Aorta (tissue), 5 donors: ENCODE measurements around the gene CAPN5. TPM values are rescaled to one million over a fixed set of nuclear protein-coding genes. Genes with fewer than 3 reads are reported as not detected.

Source experiments
- ATAC-seq: fragments of 200-7000 bp; cut with Tn5 transposase; one replicate; pipeline ENCODE4 v1.9.1; 2022; ENCODE audit warnings: moderate library complexity; ENCODE audit not compliant: low FRiP score
- DNase-seq, 2 donors: peaks; one replicate each; pipeline ENCODE4 v3.0.0-alpha.2; 2020
- H3K27ac ChIP-seq, 2 donors: one replicate each; pipeline ENCODE4 v1.5.1; 2013; ENCODE audit warnings: low read length in 2 of 2, mild to moderate bottlenecking in 2 of 2, moderate library complexity in 2 of 2, control low read depth in 1 of 2, inconsistent platforms in 1 of 2, low read depth in 1 of 2
- H3K27me3 ChIP-seq, 2 donors: one replicate each; pipeline ENCODE4 v1.6.1; 2013; ENCODE audit warnings: control low read depth in 1 of 2, low read length in 1 of 2, mild to moderate bottlenecking in 1 of 2, moderate library complexity in 1 of 2; ENCODE audit not compliant: insufficient read depth in 2 of 2, control insufficient read depth in 1 of 2
- H3K36me3 ChIP-seq, 2 donors: one replicate each; pipeline ENCODE4 v1.6.1; 2013; ENCODE audit warnings: control low read depth in 1 of 2, low read length in 1 of 2, mild to moderate bottlenecking in 1 of 2; ENCODE audit not compliant: insufficient read depth in 2 of 2, control insufficient read depth in 1 of 2
- H3K4me1 ChIP-seq, 2 donors: one replicate each; pipeline ENCODE4 v1.6.1; 2013; ENCODE audit warnings: low read length in 2 of 2, control low read depth in 1 of 2, mild to moderate bottlenecking in 1 of 2, moderate library complexity in 1 of 2; ENCODE audit not compliant: insufficient read depth in 2 of 2, control insufficient read depth in 1 of 2
- H3K4me3 ChIP-seq, 2 donors: one replicate each; pipeline ENCODE4 v1.5.1; 2013; ENCODE audit warnings: low read length in 2 of 2, control low read depth in 1 of 2, mild to moderate bottlenecking in 1 of 2
- H3K9me3 ChIP-seq: one replicate; pipeline ENCODE4 v1.6.1; 2013; ENCODE audit warnings: mild to moderate bottlenecking, low read length; ENCODE audit not compliant: control insufficient read depth
- WGBS, 2 donors: extraction: QIAGEN DNeasy Blood & Tissue Kit; methylation state at CpG; one replicate each; pipeline ENCODE4 v1.1.7; 2013; 5-methylcytosine and 5-hydroxymethylcytosine counted together
- intact Hi-C, 2 donors: fragments of 100-400 bp; cut with DNase I; formaldehyde crosslinking; loops; one replicate each; pipeline versions ENCODE4 v1.14.2 to v1.15.0; 2022
- polyA plus RNA-seq, 2 donors: library from polyadenylated mRNA; stranded (reverse); fragments of 200-250 nt; gene quantifications; one replicate each; pipeline ENCODE4 v1.2.3, GENCODE V29; 2013
- total RNA-seq, 2 donors: library from RNA; stranded (reverse); fragmentation: NEBNext Ultra II Directional; extraction: Animal tissue kit (Norgen Biotek cat#: 25700); gene quantifications; one replicate each; pipeline ENCODE4 v1.2.1, GENCODE V29; 2021
- donor health status: healthy with polysubstance abuse.
- donor health status: Bipolar disorder and iron deficiency.
- donor health status: DM: no; HTN: no; CAD: no.
- donor health status: DM: no; HTN: no; CAD: no.
- donor health status: DM: yes; HTN: yes; CAD: no.

CAPN5 gene
- total and polyA plus RNA-seq, 4 donors = 6.9 to 22.4 (median 10.8) TPM

GRCh38 chr11:77118086-77118485 is 51.3 kb downstream of the CAPN5 start:
- H3K4me1 ChIP-seq = no peaks in the 10 kb centered on the region
- intact Hi-C loops = no loop called here
- no peak overlapping the region for H3K27ac ChIP-seq
- ATAC-seq (no peak), DNase-seq (peak in 1 of 2 donors; percentile 38)
- no peaks in the 10 kb centered on the region for H3K9me3 ChIP-seq
- no peak overlapping the region for H3K4me3 ChIP-seq
- H3K27me3 ChIP-seq = no peaks in the 10 kb centered on the region
- H3K36me3 ChIP-seq = peaks cover 0 to 3% of the 10 kb centered on the region in 2 donors
- WGBS, 2 donors = 93 to 95% methylated on average over 17 of the region's 17 CpGs

DNA sequence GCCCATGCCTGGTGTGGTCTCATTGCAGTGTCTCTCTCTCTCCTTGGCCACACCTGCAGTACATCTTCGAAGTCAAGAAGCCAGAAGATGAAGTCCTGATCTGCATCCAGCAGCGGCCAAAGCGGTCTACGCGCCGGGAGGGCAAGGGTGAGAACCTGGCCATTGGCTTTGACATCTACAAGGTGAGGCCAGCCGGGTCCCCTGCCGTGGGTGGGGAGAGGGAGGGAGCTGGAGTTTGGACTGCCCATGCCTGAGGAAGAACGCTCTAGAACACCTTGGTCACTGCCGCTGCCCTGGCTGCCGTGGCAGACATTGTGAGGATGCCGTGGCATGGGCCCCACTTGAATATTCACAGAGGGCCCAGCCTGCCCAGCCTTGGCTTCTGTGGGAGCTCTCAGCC is 52.2 kb downstream of the CAPN5 start:
- Histone ChIP-seq H3K27ac (no peak overlapping the region), H3K27me3 (no peaks in the 10 kb centered on the region), H3K36me3 (peaks cover 0 to 3% of the 10 kb centered on the region in 2 donors), H3K4me1 (no peaks in the 10 kb centered on the region), H3K9me3 (no peaks in the 10 kb centered on the region), H3K4me3 (no peak overlapping the region)
- ATAC-seq = no peak
- intact Hi-C loops = no loop called here
- DNase-seq = no peak
- 90% methylated on average over 12 of the region's 12 CpGs for WGBS, 2 donors

DNA sequence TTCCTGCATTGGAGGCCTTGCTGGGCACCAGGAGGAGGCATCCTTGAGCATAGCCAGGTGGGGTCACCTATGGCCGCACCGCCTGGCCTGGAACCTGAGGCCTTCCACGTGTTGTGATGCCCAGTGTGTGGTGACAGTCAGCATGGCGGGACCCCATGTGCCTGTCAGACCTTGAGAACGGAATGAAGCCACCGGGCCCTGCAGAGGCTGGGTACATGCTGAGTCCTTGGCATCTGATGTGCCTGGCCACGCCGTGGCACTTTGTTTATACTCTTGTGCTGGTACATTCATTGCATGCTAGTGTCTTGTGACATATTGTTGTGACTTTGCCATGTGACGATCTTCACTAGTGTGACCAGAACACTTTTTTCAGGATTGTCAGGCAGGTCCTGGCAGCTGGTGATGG is 52.8 kb downstream of the CAPN5 start:
- intact Hi-C loops = no loop called here
- no peaks in the 10 kb centered on the region for H3K27me3 ChIP-seq

GRCh38 chr11:77120571-77120970 is 53.8 kb downstream of the CAPN5 start:
- Histone ChIP-seq H3K9me3 (no peaks in the 10 kb centered on the region), H3K4me1 (no peaks in the 10 kb centered on the region), H3K36me3 (peaks cover 0 to 3% of the 10 kb centered on the region in 2 donors), H3K27ac (no peak overlapping the region), H3K4me3 (no peak overlapping the region), H3K27me3 (no peaks in the 10 kb centered on the region)
- peak in 1 of 2 donors; percentile 40 for DNase-seq
- intact Hi-C loops = no loop called here
- no peak for ATAC-seq
- WGBS, 2 donors = 92% methylated on average over 19 of the region's 19 CpGs

More for the DNA sequence above, 52.8 kb downstream of the CAPN5 start:
- Histone ChIP-seq H3K4me1 (no peaks in the 10 kb centered on the region), H3K36me3 (peaks cover 0 to 3% of the 10 kb centered on the region in 2 donors), H3K27ac (no peak overlapping the region), H3K4me3 (no peak overlapping the region), H3K9me3 (no peaks in the 10 kb centered on the region)
- WGBS, 2 donors = 90 to 91% methylated on average over 9 of the region's 9 CpGs
- peak in 1 of 2 donors; percentile 32 for DNase-seq
- no peak for ATAC-seq

DNA sequence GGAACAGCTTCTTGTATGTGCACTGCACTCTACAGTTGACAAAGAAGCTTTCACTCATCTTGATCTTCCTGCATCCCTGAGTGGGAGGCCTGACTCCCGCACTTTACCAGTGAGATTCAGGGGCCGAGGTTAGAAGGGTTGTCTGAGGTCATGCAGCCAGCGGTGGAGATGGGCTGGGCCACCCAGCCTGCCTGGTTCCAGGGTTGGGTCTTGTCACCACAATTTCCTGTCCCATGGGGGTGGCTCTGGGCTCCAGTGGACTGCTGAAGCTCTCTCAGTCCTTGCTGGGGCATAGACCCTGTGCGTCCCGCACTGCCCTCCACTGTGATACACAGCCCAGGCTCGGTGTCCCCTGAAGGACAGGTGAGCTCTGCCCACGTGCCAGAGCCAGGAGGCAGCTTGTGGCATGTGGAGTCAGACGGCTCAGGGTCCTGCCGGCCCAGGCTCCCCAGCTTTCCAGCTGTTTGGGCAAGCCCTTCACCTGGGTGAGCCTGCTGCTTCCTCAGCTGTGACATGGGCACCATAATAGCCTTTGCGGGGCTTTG is 54.4 kb downstream of the CAPN5 start:
- H3K27ac ChIP-seq = no peak overlapping the region
- no peaks in the 10 kb centered on the region for H3K27me3 ChIP-seq
- no peaks in the 10 kb centered on the region for H3K4me1 ChIP-seq
- WGBS, 2 donors = 90 to 92% methylated on average over 10 of the region's 10 CpGs
- DNase-seq (peak in 1 of 2 donors; percentile 42), ATAC-seq (no peak)
- no peak overlapping the region for H3K4me3 ChIP-seq
- H3K9me3 ChIP-seq = no peaks in the 10 kb centered on the region
- H3K36me3 ChIP-seq = peaks cover 0 to 3% of the 10 kb centered on the region in 2 donors
- intact Hi-C loops = no loop called here

DNA sequence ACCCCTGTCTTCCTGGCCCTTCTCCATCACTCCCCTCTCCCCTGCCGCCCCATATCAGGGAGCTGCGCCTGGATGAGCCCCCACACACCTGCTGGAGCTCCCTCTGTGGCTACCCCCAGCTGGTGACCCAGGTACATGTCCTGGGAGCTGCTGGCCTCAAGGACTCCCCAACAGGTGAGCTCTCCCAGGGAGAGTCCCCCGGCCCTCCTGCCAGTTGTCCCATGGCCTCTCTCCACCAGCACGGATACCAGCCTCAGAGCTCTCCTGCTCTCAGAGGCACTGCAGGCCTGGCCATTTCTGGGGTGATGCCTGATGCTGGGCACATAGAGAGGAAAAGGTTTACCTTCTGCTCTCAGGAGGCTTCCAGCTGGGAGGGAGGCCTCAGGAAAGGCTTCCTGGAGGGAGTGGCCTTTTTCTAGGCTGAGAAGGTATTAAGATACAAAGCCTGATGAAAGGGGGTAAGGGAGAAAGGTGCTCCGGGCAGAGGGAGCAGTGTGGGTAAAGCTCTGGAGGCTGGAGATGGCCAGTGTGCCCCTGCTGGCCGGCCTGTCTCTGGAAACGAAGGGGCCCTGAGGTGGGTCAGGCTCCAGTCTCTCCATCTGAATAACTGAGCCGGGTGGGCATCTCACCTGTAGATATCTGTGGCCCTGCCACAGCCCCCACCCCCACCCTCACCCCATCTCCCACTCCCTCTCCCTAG is 55.3 kb downstream of the CAPN5 start:
- WGBS, 2 donors = 94% methylated on average over 8 of the region's 8 CpGs

GRCh38 chr11:77122576-77123212 is 55.9 kb downstream of the CAPN5 start:
- Histone ChIP-seq H3K9me3 (no peaks in the 10 kb centered on the region), H3K27me3 (no peaks in the 10 kb centered on the region), H3K4me3 (no peak overlapping the region), H3K27ac (no peak overlapping the region), H3K4me1 (no peaks in the 10 kb centered on the region), H3K36me3 (peaks cover 0 to 3% of the 10 kb centered on the region in 2 donors)
- no peak for DNase-seq
- intact Hi-C loops = no loop called here
- no peak for ATAC-seq
- 88 to 91% methylated on average over 7 of the region's 7 CpGs for WGBS, 2 donors

More for the DNA sequence above, 55.3 kb downstream of the CAPN5 start:
- Histone ChIP-seq H3K27me3 (no peaks in the 10 kb centered on the region), H3K4me3 (no peak overlapping the region), H3K27ac (no peak overlapping the region), H3K4me1 (no peaks in the 10 kb centered on the region), H3K36me3 (peaks cover 0 to 3% of the 10 kb centered on the region in 2 donors), H3K9me3 (no peaks in the 10 kb centered on the region)
- DNase-seq = peak in 1 of 2 donors; percentile 31
- intact Hi-C loops = no loop called here
- no peak for ATAC-seq

DNA sequence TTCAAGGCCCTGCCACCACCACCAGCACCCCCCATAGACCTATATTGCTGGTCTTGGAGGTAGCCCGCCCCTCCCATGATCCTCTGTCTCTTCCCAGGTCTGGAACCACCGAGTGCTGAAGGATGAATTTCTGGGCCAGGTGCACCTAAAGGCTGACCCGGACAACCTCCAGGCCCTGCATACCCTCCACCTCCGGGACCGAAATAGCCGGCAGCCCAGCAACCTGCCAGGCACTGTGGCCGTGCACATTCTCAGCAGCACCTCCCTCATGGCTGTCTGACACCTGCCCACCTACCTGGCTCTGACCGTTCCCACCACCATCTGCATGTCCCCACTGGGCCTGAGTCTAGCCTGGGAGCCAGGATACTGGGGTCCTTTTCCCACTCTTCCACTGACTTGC is 56.8 kb downstream of the CAPN5 start:
- WGBS, 2 donors = 89 to 93% methylated on average over 8 of the region's 8 CpGs
- no peak for DNase-seq
- Histone ChIP-seq H3K4me3 (no peak overlapping the region), H3K4me1 (no peaks in the 10 kb centered on the region), H3K27ac (no peak overlapping the region), H3K27me3 (no peaks in the 10 kb centered on the region), H3K9me3 (no peaks in the 10 kb centered on the region), H3K36me3 (peaks cover 0 to 3% of the 10 kb centered on the region in 2 donors)
- intact Hi-C loops = no loop called here
- no peak for ATAC-seq

DNA sequence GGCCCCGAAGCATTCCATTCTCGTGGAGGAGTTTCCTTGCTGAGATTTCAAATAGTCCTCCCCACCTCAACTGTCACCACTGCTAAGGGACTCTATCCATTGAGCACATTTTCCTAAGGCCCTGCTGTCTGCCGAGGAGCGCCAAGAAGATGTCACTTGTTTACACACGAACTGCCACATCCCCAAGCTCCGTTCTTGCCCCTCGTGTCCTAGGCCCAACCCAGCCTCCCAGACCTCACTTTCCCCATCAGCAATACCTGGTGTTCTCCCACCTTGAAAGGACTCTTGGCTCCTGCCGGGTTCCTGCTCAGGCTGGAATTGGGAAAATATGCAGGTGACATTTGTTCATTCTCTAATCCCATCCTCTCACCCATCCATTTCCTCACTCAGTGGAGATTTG is 57.3 kb downstream of the CAPN5 start:
- ATAC-seq (no peak), DNase-seq (no peak)
- Histone ChIP-seq H3K4me3 (no peak overlapping the region), H3K9me3 (no peaks in the 10 kb centered on the region), H3K4me1 (no peaks in the 10 kb centered on the region), H3K36me3 (peaks cover 0 to 3% of the 10 kb centered on the region in 2 donors), H3K27me3 (no peaks in the 10 kb centered on the region), H3K27ac (no peak overlapping the region)
- WGBS, 2 donors = 83 to 86% methylated on average over 8 of the region's 8 CpGs
- intact Hi-C loops = no loop called here
